ENCODE results near the gene CAPRIN2. TPM values are rescaled to one million over a fixed set of nuclear protein-coding genes. Genes with fewer than 3 reads are reported as not detected.
A peak's percentile ranks its signal among the peaks of the same experiment; 100 is the strongest.

CAPRIN2 gene
- total RNA-seq, 1 experiment from 2014 or later: 29.5 TPM

DNA sequence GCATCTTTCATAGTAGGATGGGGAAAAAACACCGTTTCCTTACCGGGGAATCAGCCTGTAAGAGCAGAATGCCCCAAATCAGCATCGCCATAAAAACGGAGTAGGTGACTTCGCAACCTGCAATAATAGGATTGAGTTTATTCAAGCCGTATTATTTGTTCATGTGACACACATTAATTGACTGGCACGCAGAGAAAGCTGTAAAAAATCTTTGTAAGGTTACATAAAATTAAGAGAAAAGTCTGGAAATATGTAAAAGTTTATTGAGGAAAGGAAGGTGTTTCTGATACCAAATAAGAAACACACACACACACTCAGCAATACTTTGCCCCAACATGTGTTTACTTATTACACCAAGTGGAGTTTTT lies 628 bp upstream of the CAPRIN2 start:
- BruUV-seq (replicated peaks): TSS peak; percentile 87
- TF ChIP-seq, protein P1, sequence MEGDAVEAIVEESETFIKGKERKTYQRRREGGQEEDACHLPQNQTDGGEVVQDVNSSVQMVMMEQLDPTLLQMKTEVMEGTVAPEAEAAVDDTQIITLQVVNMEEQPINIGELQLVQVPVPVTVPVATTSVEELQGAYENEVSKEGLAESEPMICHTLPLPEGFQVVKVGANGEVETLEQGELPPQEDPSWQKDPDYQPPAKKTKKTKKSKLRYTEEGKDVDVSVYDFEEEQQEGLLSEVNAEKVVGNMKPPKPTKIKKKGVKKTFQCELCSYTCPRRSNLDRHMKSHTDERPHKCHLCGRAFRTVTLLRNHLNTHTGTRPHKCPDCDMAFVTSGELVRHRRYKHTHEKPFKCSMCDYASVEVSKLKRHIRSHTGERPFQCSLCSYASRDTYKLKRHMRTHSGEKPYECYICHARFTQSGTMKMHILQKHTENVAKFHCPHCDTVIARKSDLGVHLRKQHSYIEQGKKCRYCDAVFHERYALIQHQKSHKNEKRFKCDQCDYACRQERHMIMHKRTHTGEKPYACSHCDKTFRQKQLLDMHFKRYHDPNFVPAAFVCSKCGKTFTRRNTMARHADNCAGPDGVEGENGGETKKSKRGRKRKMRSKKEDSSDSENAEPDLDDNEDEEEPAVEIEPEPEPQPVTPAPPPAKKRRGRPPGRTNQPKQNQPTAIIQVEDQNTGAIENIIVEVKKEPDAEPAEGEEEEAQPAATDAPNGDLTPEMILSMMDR (conservative IDR thresholded peaks at IDR 0.05): no peak
- CTCF ChIA-PET: interaction anchor here (0.6 to 1.5 kb wide), 6 partner anchors 19 to 61 kb away, joined by 3 to 11 read pairs (median 5); no protein-coding TSS in a partner anchor

DNA sequence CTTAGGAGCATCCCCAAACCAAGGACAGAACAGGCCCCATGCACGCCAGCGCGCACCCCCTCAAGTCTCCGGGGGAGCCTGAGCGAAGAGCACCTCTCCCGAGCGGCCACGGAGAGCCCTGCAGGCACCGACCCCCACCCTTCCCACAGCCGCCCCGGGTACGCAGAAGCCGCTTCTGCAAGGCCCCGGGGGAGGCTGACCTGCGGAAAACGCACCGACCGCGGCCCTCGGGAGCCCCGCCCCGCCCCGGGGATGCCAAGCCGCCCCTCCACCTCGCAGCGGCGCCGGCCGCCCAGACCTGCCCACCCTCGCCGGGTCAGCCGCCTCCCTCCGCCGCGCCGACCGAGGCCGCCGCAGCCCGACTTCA lies 385 bp downstream of the CAPRIN2 start:
- Histone ChIP-seq H3K36me3 (ENCODE audit: low read depth) (peaks cover 13% of the 10 kb centered on the region), H3K27me3 (ENCODE audit: insufficient read depth, low read depth) (no peaks in the 10 kb centered on the region), H3K4me1 (replicated peaks; ENCODE audit: insufficient read depth) (peaks cover 49% of the 10 kb centered on the region), H3F3A (ENCODE audit: insufficient read depth, low read depth) (peaks cover 9% of the 10 kb centered on the region; the same call in 1 of the 2 replicates), H3K9me2 (ENCODE audit: insufficient read depth) (no peaks in the 10 kb centered on the region), H3K9me3 (ENCODE audit: insufficient read depth, low read depth) (no peaks in the 10 kb centered on the region), H2AFZ (peak overlapping the region; percentile 87), H3K27ac (peak overlapping the region; percentile 59), H4K20me1 (ENCODE audit: insufficient read depth) (no peaks in the 10 kb centered on the region; the same call in none of the 2 replicates), H3K4me3 (peak overlapping the region; percentile 74), H3K79me2 (ENCODE audit: low read depth) (peaks cover 55% of the 10 kb centered on the region), H3K4me2 (peak overlapping the region; percentile 98)
- POLR2A ChIA-PET (ENCODE audit: unreplicated experiment): interaction anchor here (0.6 to 1.4 kb wide), 4 partner anchors 41 to 853 kb away, joined by 4 to 17 read pairs (median 4); no protein-coding TSS in a partner anchor
- CTCF ChIA-PET: interaction anchor here (1.0 to 1.5 kb wide), 4 partner anchors 23 to 60 kb away, joined by 3 to 7 read pairs (median 4); no protein-coding TSS in a partner anchor
- TF ChIP-seq, protein P1 (conservative IDR thresholded peaks at IDR 0.05): no peak
- no peak for TF ChIP-seq EZH2 (IDR thresholded peaks at IDR 0.05; ENCODE audit: low read depth)
- intact Hi-C loops (cut with micrococcal nuclease; ENCODE audit: unreplicated experiment): loop anchor here (1.0 to 2.0 kb wide), 3 partner anchors 41 to 1374 kb away; partner anchors contain the start of genes ERGIC2 and IPO8
- BruUV-seq (replicated peaks): no TSS peak
- DNase-seq: no peak

More for the DNA sequence above, 628 bp upstream of the CAPRIN2 start:
- Histone ChIP-seq H3K27ac (peak overlapping the region; percentile 70), H3K79me2 (ENCODE audit: low read depth) (peaks cover 45% of the 10 kb centered on the region), H3K9me2 (ENCODE audit: insufficient read depth) (no peaks in the 10 kb centered on the region), H3K36me3 (ENCODE audit: low read depth) (peaks cover 7% of the 10 kb centered on the region; the same call in 1 of the 2 replicates), H3F3A (ENCODE audit: insufficient read depth, low read depth) (peaks cover 9% of the 10 kb centered on the region; the same call in 1 of the 2 replicates), H4K20me1 (ENCODE audit: insufficient read depth) (no peaks in the 10 kb centered on the region; the same call in 1 of the 2 replicates), H3K4me1 (replicated peaks; ENCODE audit: insufficient read depth) (peaks cover 41% of the 10 kb centered on the region), H3K9me3 (ENCODE audit: insufficient read depth, low read depth) (no peaks in the 10 kb centered on the region; the same call in 1 of the 2 replicates), H3K4me2 (peak overlapping the region; percentile 87), H3K27me3 (ENCODE audit: insufficient read depth, low read depth) (no peaks in the 10 kb centered on the region), H2AFZ (peak overlapping the region; percentile 75), H3K4me3 (peak overlapping the region; percentile 74)
- POLR2A ChIA-PET (ENCODE audit: unreplicated experiment): interaction anchor here (0.6 kb wide), 2 partner anchors 26 to 41 kb away, joined by 3 to 7 read pairs; no protein-coding TSS in a partner anchor
- no peak for DNase-seq
- intact Hi-C loops (cut with micrococcal nuclease; ENCODE audit: unreplicated experiment): loop anchor here (1.0 to 2.0 kb wide), 2 partner anchors 52 to 1375 kb away; partner anchors contain the start of gene ERGIC2

DNA sequence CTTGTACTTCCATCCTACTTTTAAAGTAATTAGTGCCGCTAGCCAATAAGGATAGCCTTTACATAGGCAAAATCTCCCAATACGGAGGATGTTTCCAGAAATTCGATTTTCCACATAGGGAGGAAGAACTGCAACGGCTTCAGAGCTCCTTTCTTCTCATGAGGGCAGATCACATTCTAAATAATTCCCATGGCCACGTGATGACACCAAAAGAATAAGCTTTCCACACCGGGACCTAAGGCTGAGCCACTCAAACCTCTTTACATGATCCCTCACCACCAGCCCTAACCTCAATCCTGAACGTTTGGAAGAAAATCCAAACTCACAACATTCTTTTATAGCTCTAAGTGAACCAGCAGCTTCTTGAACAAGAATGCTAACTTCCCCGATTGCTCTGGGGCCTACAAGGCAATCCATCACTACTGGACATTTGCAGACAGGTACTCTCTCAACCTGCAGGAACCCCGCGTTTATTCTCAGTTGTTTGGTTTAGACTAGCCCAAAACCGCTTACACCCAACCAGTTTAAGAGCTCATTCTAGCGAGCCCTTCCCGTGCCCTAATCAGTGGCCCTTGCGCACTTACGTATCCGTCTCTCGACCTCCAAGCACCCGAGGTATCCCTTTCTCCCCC lies 884 bp downstream of the CAPRIN2 start:
- intact Hi-C loops (cut with micrococcal nuclease; ENCODE audit: unreplicated experiment): loop anchor here (1.0 to 2.0 kb wide), 3 partner anchors 41 to 1373 kb away; partner anchors contain the start of genes ERGIC2 and IPO8
- no TSS peak for BruUV-seq (replicated peaks)
- H3K9me3 ChIP-seq (ENCODE audit: insufficient read depth, low read depth): no peaks in the 10 kb centered on the region
- H3K4me2 ChIP-seq: peak overlapping the region; percentile 98
- H4K20me1 ChIP-seq (ENCODE audit: insufficient read depth): no peaks in the 10 kb centered on the region; the same call in none of the 2 replicates
- ChIA-PET POLR2A (ENCODE audit: unreplicated experiment) (interaction anchor here (0.6 to 1.4 kb wide), 4 partner anchors 39 to 853 kb away, joined by 3 to 17 read pairs (median 4); no protein-coding TSS in a partner anchor), CTCF (interaction anchor here (0.5 to 1.0 kb wide), 3 partner anchors 42 to 102 kb away, joined by 3 to 5 read pairs (median 5); partner anchors contain the start of gene IPO8)
- peaks cover 50% of the 10 kb centered on the region for H3K4me1 ChIP-seq (replicated peaks; ENCODE audit: insufficient read depth)
- DNase-seq: peak in 1 of 2 experiments; percentile 39
- TF ChIP-seq, protein P1 (conservative IDR thresholded peaks at IDR 0.05): no peak; the same call in 1 of the 2 replicates
- TF ChIP-seq EZH2 (IDR thresholded peaks at IDR 0.05; ENCODE audit: low read depth): no peak
- H3K27ac ChIP-seq: peak overlapping the region; percentile 59
- no peaks in the 10 kb centered on the region for H3K9me2 ChIP-seq (ENCODE audit: insufficient read depth)
- peaks cover 60% of the 10 kb centered on the region for H3K79me2 ChIP-seq (ENCODE audit: low read depth)
- no peaks in the 10 kb centered on the region for H3K27me3 ChIP-seq (ENCODE audit: insufficient read depth, low read depth)
- peak overlapping the region; percentile 87 for H2AFZ ChIP-seq
- H3F3A ChIP-seq (ENCODE audit: insufficient read depth, low read depth): peaks cover 9% of the 10 kb centered on the region; the same call in 1 of the 2 replicates
- peaks cover 13% of the 10 kb centered on the region for H3K36me3 ChIP-seq (ENCODE audit: low read depth)
- H3K4me3 ChIP-seq: peak overlapping the region; percentile 74
